HEK293 (cell line): Measurements from ENCODE around the gene GJC3.

Experiments
- GFI1B ChIP-seq: fragments of 450-650 bp; formaldehyde crosslinking; IDR thresholded peaks from 2 replicates; pipeline ENCODE4 v1.5.1; 2016; ENCODE audit warnings: missing biosample characterization, missing genetic modification characterization
- GLI4 ChIP-seq: fragments of 450-650 bp; formaldehyde crosslinking; IDR thresholded peaks from 2 replicates; pipeline ENCODE4 v1.5.1; 2016; ENCODE audit warnings: missing biosample characterization, missing genetic modification characterization
- KLF1 ChIP-seq: fragments of 450-650 bp; formaldehyde crosslinking; IDR thresholded peaks from 2 replicates; pipeline ENCODE4 v1.5.1; 2016; ENCODE audit warnings: missing biosample characterization, missing genetic modification characterization
- MEIS1 ChIP-seq: sonication (generic); formaldehyde crosslinking; IDR thresholded peaks from 2 replicates; pipeline ENCODE4 v1.8.1; 2022; ENCODE audit warnings: missing genetic modification reagents, mild to moderate bottlenecking, borderline replicate concordance
- SCRT2 ChIP-seq: fragments of 450-650 bp; formaldehyde crosslinking; IDR thresholded peaks from 2 replicates; pipeline ENCODE4 v1.5.1; 2016; ENCODE audit warnings: missing biosample characterization, missing genetic modification characterization
- ZBTB44 ChIP-seq: fragments of 450-650 bp; IDR thresholded peaks from 2 replicates; pipeline ENCODE4 v1.5.1; 2018; ENCODE audit warnings: missing biosample characterization, mild to moderate bottlenecking, missing genetic modification characterization
- ZNF121 ChIP-seq: fragments of 450-650 bp; formaldehyde crosslinking; IDR thresholded peaks from 2 replicates; pipeline ENCODE4 v1.5.1; 2016; ENCODE audit warnings: missing biosample characterization, missing genetic modification characterization
- TF ChIP-seq, protein P1 (sequence below): fragments of 450-650 bp; formaldehyde crosslinking; IDR thresholded peaks from 2 replicates; pipeline ENCODE4 v1.5.1; 2016; ENCODE audit warnings: missing biosample characterization, missing genetic modification characterization, borderline replicate concordance
- TF ChIP-seq, protein P2 (sequence below): fragments of 450-650 bp; formaldehyde crosslinking; IDR thresholded peaks from 2 replicates; pipeline ENCODE4 v1.5.1; 2016; ENCODE audit warnings: missing biosample characterization, missing genetic modification characterization
- TF ChIP-seq, protein P3 (sequence below): fragments of 450-650 bp; formaldehyde crosslinking; IDR thresholded peaks from 2 replicates; pipeline ENCODE4 v1.5.1; 2017; ENCODE audit warnings: missing biosample characterization, mild to moderate bottlenecking, missing genetic modification characterization, moderate library complexity

- TF ChIP-seq, protein P1, sequence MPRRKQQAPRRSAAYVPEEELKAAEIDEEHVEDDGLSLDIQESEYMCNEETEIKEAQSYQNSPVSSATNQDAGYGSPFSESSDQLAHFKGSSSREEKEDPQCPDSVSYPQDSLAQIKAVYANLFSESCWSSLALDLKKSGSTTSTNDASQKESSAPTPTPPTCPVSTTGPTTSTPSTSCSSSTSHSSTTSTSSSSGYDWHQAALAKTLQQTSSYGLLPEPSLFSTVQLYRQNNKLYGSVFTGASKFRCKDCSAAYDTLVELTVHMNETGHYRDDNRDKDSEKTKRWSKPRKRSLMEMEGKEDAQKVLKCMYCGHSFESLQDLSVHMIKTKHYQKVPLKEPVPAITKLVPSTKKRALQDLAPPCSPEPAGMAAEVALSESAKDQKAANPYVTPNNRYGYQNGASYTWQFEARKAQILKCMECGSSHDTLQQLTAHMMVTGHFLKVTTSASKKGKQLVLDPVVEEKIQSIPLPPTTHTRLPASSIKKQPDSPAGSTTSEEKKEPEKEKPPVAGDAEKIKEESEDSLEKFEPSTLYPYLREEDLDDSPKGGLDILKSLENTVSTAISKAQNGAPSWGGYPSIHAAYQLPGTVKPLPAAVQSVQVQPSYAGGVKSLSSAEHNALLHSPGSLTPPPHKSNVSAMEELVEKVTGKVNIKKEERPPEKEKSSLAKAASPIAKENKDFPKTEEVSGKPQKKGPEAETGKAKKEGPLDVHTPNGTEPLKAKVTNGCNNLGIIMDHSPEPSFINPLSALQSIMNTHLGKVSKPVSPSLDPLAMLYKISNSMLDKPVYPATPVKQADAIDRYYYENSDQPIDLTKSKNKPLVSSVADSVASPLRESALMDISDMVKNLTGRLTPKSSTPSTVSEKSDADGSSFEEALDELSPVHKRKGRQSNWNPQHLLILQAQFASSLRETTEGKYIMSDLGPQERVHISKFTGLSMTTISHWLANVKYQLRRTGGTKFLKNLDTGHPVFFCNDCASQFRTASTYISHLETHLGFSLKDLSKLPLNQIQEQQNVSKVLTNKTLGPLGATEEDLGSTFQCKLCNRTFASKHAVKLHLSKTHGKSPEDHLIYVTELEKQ (tag by site-specific recombination) = no peak
- TF ChIP-seq MEIS1 (CRISPR knock-in tag) (no peak), KLF1 (tag by site-specific recombination) (no peak), SCRT2 (no peak), ZBTB44 (tag by site-specific recombination) (no peak), GFI1B (tag by site-specific recombination) (no peak), GLI4 (no peak), ZNF121 (tag by site-specific recombination) (no peak)
- TF ChIP-seq, protein P2, sequence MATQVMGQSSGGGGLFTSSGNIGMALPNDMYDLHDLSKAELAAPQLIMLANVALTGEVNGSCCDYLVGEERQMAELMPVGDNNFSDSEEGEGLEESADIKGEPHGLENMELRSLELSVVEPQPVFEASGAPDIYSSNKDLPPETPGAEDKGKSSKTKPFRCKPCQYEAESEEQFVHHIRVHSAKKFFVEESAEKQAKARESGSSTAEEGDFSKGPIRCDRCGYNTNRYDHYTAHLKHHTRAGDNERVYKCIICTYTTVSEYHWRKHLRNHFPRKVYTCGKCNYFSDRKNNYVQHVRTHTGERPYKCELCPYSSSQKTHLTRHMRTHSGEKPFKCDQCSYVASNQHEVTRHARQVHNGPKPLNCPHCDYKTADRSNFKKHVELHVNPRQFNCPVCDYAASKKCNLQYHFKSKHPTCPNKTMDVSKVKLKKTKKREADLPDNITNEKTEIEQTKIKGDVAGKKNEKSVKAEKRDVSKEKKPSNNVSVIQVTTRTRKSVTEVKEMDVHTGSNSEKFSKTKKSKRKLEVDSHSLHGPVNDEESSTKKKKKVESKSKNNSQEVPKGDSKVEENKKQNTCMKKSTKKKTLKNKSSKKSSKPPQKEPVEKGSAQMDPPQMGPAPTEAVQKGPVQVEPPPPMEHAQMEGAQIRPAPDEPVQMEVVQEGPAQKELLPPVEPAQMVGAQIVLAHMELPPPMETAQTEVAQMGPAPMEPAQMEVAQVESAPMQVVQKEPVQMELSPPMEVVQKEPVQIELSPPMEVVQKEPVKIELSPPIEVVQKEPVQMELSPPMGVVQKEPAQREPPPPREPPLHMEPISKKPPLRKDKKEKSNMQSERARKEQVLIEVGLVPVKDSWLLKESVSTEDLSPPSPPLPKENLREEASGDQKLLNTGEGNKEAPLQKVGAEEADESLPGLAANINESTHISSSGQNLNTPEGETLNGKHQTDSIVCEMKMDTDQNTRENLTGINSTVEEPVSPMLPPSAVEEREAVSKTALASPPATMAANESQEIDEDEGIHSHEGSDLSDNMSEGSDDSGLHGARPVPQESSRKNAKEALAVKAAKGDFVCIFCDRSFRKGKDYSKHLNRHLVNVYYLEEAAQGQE (tag by site-specific recombination) = no peak
- TF ChIP-seq, protein P3, sequence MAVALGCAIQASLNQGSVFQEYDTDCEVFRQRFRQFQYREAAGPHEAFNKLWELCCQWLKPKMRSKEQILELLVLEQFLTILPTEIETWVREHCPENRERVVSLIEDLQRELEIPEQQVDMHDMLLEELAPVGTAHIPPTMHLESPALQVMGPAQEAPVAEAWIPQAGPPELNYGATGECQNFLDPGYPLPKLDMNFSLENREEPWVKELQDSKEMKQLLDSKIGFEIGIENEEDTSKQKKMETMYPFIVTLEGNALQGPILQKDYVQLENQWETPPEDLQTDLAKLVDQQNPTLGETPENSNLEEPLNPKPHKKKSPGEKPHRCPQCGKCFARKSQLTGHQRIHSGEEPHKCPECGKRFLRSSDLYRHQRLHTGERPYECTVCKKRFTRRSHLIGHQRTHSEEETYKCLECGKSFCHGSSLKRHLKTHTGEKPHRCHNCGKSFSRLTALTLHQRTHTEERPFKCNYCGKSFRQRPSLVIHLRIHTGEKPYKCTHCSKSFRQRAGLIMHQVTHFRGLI (tag by site-specific recombination) = no peak
Measured at GRCh38 chr7:99943641-99944496, 14.4 kb upstream of the GJC3 start.
